Measurements from ENCODE around the gene LOC101059915.

LOC101059915 gene

DNA sequence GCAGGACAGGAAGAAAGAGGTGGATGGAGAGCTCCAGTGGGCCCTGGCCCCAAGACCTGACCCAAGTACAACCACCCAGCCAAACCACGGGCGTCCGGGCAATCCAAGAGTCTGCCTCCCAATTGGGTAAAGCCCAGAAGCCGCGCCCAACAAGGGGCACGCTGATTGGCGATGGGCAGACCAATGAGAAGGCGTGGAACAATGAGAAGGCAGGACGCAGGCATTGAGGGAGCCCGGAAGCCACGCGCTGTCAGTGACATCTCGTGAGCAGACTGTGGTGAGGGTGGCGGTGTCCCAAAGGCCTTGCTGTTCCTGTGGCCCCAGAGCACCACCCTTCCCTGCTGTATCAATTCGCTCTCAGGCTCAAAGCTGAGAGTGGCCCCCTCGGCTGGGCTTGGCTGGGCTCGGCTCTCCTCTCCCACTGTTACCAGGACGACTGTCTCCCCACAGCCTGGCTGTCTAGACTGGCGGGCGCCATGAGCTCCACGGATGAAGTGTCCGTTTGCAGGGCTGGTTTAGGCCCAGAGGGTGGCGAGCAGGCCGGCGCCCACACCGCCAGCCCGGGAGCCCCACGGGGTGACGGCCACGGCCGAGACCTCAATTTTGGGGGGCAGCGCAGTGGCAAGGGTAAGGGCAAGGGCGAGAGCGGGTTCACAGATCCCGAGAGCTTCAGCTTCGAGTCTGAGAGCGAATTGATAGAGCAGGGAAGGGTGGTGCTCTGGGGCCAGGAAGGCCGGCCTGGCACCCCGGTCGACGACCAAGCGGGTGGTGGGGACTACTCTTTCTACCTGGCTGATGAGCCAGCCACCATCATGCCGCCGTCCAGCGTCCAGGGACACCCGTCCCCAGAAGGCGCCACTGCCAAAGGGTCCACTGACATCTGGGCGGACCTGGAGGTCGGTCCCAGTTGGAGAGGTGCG lies at the start of gene LOC101059915:
LOC101059915 (plus strand) TSS at position 219 of the 920 bp plus-strand sequence.
- H3K4me1 Mint-ChIP-seq, result peaks cover 26 to 31% (median 27%) of the 10 kb centered on the region in 3 donors
- no peak within 1 kb of the TSS for H3K4me3 Mint-ChIP-seq
- peaks cover 0 to 9% of the 10 kb centered on the region in 2 donors for H3K27me3 Mint-ChIP-seq
- H3K27me3 ChIP-seq (ENCODE audit: insufficient read depth, low read length, poor library complexity, severe bottlenecking), result no peaks in the 10 kb centered on the region
- H3K4me3 ChIP-seq (ENCODE audit: low read length), result no peak within 1 kb of the TSS
- H3K27ac ChIP-seq (ENCODE audit: low read depth, low read length), result no peak within 1 kb of the TSS
- H3K9me3 Mint-ChIP-seq, result no peaks in the 10 kb centered on the region
- no peak for DNase-seq
- no peaks in the 10 kb centered on the region for H3K36me3 Mint-ChIP-seq
- H3K9me3 ChIP-seq (ENCODE audit: low read length), result no peaks in the 10 kb centered on the region
- no peaks in the 10 kb centered on the region for H3K36me3 ChIP-seq (ENCODE audit: insufficient read depth, low read length)
- peaks cover 9% of the 10 kb centered on the region for H3K4me1 ChIP-seq (ENCODE audit: insufficient read depth, low read length)
- ChIA-PET CTCF (no interaction called here), POLR2A (no interaction called here)
- no peak within 1 kb of the TSS for H3K27ac Mint-ChIP-seq

DNA sequence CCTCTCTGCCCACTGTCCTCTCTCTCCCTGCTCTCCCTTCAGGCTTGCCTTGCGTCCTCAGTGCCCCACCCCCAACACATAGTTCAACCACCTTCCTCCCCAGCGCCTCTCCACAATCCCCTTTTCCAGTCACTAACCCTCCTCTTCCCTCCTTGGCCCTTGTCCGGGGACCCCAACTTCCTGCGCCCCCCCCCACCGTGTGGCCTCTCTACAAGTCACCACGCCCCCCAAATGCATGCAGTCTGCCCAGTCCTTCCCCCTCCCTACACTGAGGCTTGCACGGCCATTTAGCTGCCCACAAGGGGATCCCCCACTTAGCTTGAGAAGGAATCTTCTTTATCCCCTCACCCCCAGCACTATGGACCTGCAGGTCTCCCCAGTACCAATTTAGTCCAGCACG lies 49.6 kb upstream of the LOC101059915 start:
- Mint-ChIP-seq H3K4me1 (peaks cover 71 to 87% (median 74%) of the 10 kb centered on the region in 3 donors), H3K36me3 (peaks cover 0 to 50% (median 10%) of the 10 kb centered on the region in 3 donors)
- POLR2A ChIA-PET, result interaction anchor here (0.6 to 1.8 kb wide), 7 partner anchors 19 to 86 kb away, joined by 3 to 9 read pairs (median 5); partner anchors contain the start of gene OGT

DNA sequence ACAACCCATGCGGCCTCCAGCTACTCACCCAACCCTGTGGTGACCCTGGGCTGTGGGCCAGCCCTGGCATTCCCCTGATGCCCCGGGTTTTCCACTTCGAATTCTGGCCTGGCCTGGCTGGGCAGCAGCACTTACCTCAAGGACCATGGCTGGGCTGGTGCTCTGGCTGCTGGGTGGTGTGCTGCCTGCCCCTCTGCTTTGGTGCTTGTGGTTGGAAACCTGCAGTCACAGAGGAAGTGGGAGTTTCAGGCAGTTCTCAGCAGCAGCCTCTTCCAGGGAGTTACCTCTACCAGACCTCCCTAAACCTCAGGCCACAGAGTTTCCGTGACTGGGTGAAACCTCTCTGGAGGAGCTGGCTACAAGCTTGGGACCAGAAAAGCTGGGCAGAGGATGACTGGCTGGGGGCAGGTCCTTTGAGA lies 49.0 kb upstream of the LOC101059915 start, which contains the start of gene CXCR3:
CXCR3 (minus strand) TSS at position 209 of the 419 bp plus-strand sequence; CDS start at position 147, 62 bp downstream.
- peak; percentile 43 to 84 (median 48) for DNase-seq
- Histone ChIP-seq H3K4me3 (ENCODE audit: low read length) (peak within 1 kb of the TSS; percentile 60), H3K4me1 (ENCODE audit: insufficient read depth, low read length) (peaks cover 46% of the 10 kb centered on the region), H3K27me3 (ENCODE audit: insufficient read depth, low read length, poor library complexity, severe bottlenecking) (no peaks in the 10 kb centered on the region), H3K9me3 (ENCODE audit: low read length) (no peaks in the 10 kb centered on the region), H3K36me3 (ENCODE audit: insufficient read depth, low read length) (no peaks in the 10 kb centered on the region), H3K27ac (ENCODE audit: low read depth, low read length) (peak within 1 kb of the TSS; percentile 69)
- POLR2A ChIA-PET, result interaction anchor here (0.5 to 1.8 kb wide), 9 partner anchors 18 to 1476 kb away, joined by 3 to 9 read pairs (median 6); partner anchors contain the start of gene OGT
- CTCF ChIA-PET, result interaction anchor here (1.4 to 5.5 kb wide), 3 partner anchors 10 to 32 kb away, joined by 3 to 35 read pairs (median 4); no protein-coding TSS in a partner anchor
- H3K9me3 Mint-ChIP-seq, result peaks cover 0 to 3% (median 0%) of the 10 kb centered on the region in 5 donors
- peak within 1 kb of the TSS; percentile 91 to 95 (median 93) for H3K4me3 Mint-ChIP-seq
- H3K4me1 Mint-ChIP-seq, result peaks cover 74 to 87% (median 75%) of the 10 kb centered on the region in 3 donors
- peaks cover 0 to 8% of the 10 kb centered on the region in 2 donors for H3K27me3 Mint-ChIP-seq
- peaks cover 0 to 45% (median 6%) of the 10 kb centered on the region in 3 donors for H3K36me3 Mint-ChIP-seq
- peak within 1 kb of the TSS; percentile 95 to 100 (median 96) for H3K27ac Mint-ChIP-seq

More for the DNA sequence above, 49.6 kb upstream of the LOC101059915 start:
- peak overlapping the region; percentile 60 for H3K4me3 ChIP-seq (ENCODE audit: low read length)
- peak overlapping the region; percentile 69 for H3K27ac ChIP-seq (ENCODE audit: low read depth, low read length)
- peaks cover 0 to 3% (median 0%) of the 10 kb centered on the region in 5 donors for H3K9me3 Mint-ChIP-seq
- peak overlapping the region; percentile 95 to 100 (median 96) for H3K27ac Mint-ChIP-seq
- H3K36me3 ChIP-seq (ENCODE audit: insufficient read depth, low read length), result no peaks in the 10 kb centered on the region
- CTCF ChIA-PET, result interaction anchor here (1.4 to 5.5 kb wide), 4 partner anchors 9 to 33 kb away, joined by 3 to 35 read pairs (median 8); no protein-coding TSS in a partner anchor
- no peak for DNase-seq
- no peaks in the 10 kb centered on the region for H3K9me3 ChIP-seq (ENCODE audit: low read length)
- H3K4me3 Mint-ChIP-seq, result peak overlapping the region; percentile 91 to 95 (median 93)
- peaks cover 0 to 8% of the 10 kb centered on the region in 2 donors for H3K27me3 Mint-ChIP-seq
- H3K4me1 ChIP-seq (ENCODE audit: insufficient read depth, low read length), result peaks cover 41% of the 10 kb centered on the region
- no peaks in the 10 kb centered on the region for H3K27me3 ChIP-seq (ENCODE audit: insufficient read depth, low read length, poor library complexity, severe bottlenecking)

DNA sequence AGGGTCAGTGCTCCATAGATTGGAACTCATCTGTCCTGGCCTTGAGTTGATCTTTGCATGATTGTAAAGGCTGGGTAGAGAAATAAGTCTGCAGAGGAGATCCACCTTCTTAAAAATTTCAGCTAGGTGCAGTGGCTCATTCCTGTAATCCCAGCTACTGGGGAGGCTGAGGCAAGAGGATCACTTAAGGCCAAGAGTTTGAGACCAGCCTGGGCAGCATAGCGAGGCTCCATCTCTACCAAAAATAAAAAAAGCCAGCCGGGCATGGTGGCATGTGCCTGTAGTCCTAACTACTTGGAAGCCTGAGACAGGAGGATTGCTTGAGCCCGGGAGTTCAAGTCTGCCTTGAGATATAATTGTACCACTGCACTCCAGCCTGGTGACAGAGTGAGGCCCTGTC lies 48.6 kb upstream of the LOC101059915 start:
- Mint-ChIP-seq H3K9me3 (peaks cover 0 to 3% (median 0%) of the 10 kb centered on the region in 5 donors), H3K36me3 (peaks cover 0 to 40% (median 6%) of the 10 kb centered on the region in 3 donors), H3K4me3 (peak overlapping the region; percentile 91 to 95 (median 93)), H3K27ac (peak overlapping the region; percentile 95 to 100 (median 96)), H3K27me3 (peaks cover 0 to 8% of the 10 kb centered on the region in 2 donors), H3K4me1 (peaks cover 74 to 87% (median 76%) of the 10 kb centered on the region in 3 donors)
- H3K9me3 ChIP-seq (ENCODE audit: low read length), result no peaks in the 10 kb centered on the region
- H3K4me3 ChIP-seq (ENCODE audit: low read length), result peak overlapping the region; percentile 60
- ChIA-PET CTCF (interaction anchor here (1.8 to 5.5 kb wide), 2 partner anchors 12 to 32 kb away, joined by 4 to 35 read pairs; no protein-coding TSS in a partner anchor), POLR2A (interaction anchor here (0.5 to 1.8 kb wide), 5 partner anchors 18 to 86 kb away, joined by 3 to 9 read pairs (median 6); partner anchors contain the start of gene OGT)
- no peak for DNase-seq
- no peaks in the 10 kb centered on the region for H3K27me3 ChIP-seq (ENCODE audit: insufficient read depth, low read length, poor library complexity, severe bottlenecking)
- H3K36me3 ChIP-seq (ENCODE audit: insufficient read depth, low read length), result no peaks in the 10 kb centered on the region
- peaks cover 51% of the 10 kb centered on the region for H3K4me1 ChIP-seq (ENCODE audit: insufficient read depth, low read length)
- peak overlapping the region; percentile 69 for H3K27ac ChIP-seq (ENCODE audit: low read depth, low read length)

DNA sequence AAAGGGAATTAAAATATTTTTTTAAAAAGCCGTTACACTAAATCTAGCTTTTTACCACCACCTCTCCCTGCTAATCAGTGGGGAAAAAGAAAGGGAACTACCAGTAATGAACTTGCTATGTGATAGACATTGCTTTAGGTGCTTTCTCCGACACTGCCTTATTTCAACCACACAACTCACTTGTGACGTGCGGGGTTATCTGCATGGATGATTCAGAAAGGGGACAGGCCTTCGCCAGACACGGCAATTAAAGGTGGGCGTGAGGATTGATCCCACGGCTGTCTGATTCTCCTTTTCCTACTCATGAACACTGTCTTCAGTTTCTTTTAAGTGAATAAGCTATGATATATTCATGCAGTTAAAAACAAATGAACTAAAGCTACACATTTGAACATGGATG lies 48.2 kb upstream of the LOC101059915 start:
- peak; percentile 31 to 85 (median 44) for DNase-seq
- Histone ChIP-seq H3K27me3 (ENCODE audit: insufficient read depth, low read length, poor library complexity, severe bottlenecking) (no peaks in the 10 kb centered on the region), H3K36me3 (ENCODE audit: insufficient read depth, low read length) (no peaks in the 10 kb centered on the region), H3K27ac (ENCODE audit: low read depth, low read length) (peak overlapping the region; percentile 69), H3K4me1 (ENCODE audit: insufficient read depth, low read length) (peaks cover 55% of the 10 kb centered on the region), H3K9me3 (ENCODE audit: low read length) (no peaks in the 10 kb centered on the region), H3K4me3 (ENCODE audit: low read length) (peak overlapping the region; percentile 60)
- Mint-ChIP-seq H3K4me1 (peaks cover 76 to 90% (median 78%) of the 10 kb centered on the region in 3 donors), H3K27me3 (peaks cover 0 to 8% of the 10 kb centered on the region in 2 donors), H3K36me3 (peaks cover 0 to 39% (median 6%) of the 10 kb centered on the region in 3 donors), H3K4me3 (peak overlapping the region; percentile 91 to 95 (median 93)), H3K9me3 (peaks cover 0 to 3% (median 0%) of the 10 kb centered on the region in 5 donors), H3K27ac (peak overlapping the region; percentile 95 to 100 (median 96))
- ChIA-PET POLR2A (no interaction called here), CTCF (interaction anchor here (1.8 to 5.5 kb wide), 2 partner anchors 13 to 31 kb away, joined by 4 to 35 read pairs; no protein-coding TSS in a partner anchor)

DNA sequence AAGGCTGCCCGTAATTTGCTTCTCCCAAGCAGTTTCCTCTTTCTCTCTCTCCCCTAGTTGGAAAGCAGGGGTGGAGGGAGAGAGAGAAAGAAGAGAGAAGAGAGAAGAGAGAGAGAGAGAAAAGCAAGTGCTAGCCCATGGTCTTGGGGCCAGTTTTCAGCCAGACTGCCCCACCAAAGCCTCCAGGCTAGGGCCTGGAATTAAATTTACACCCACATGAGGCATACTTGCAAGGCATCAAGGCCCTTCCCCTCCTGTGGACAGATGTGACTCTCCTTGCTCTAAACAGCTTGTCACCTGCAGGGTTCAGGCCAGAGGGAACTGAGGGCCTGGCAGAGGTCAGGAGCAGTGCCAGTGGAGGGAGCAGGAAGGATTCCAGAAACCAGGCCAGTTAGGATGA lies 47.4 kb upstream of the LOC101059915 start:
- Mint-ChIP-seq H3K36me3 (peaks cover 0 to 34% (median 6%) of the 10 kb centered on the region in 3 donors), H3K27me3 (peaks cover 0 to 8% of the 10 kb centered on the region in 2 donors), H3K4me3 (peak overlapping the region in 6 of 7 donors; percentile 11 to 95 (median 93)), H3K4me1 (peaks cover 73 to 88% (median 78%) of the 10 kb centered on the region in 3 donors), H3K9me3 (peaks cover 0 to 3% (median 0%) of the 10 kb centered on the region in 5 donors), H3K27ac (peak overlapping the region; percentile 95 to 100 (median 95))
- H3K27ac ChIP-seq (ENCODE audit: low read depth, low read length), result peak overlapping the region; percentile 69
- no peaks in the 10 kb centered on the region for H3K36me3 ChIP-seq (ENCODE audit: insufficient read depth, low read length)
- no peak overlapping the region for H3K4me3 ChIP-seq (ENCODE audit: low read length)
- H3K9me3 ChIP-seq (ENCODE audit: low read length), result no peaks in the 10 kb centered on the region
- ChIA-PET CTCF (interaction anchor here (2.0 to 5.5 kb wide), 2 partner anchors 30 to 75 kb away, joined by 4 to 35 read pairs; no protein-coding TSS in a partner anchor), POLR2A (interaction anchor here (0.8 kb wide), 1 partner anchor 85 kb away, joined by 3 read pairs; no protein-coding TSS in a partner anchor)
- H3K27me3 ChIP-seq (ENCODE audit: insufficient read depth, low read length, poor library complexity, severe bottlenecking), result no peaks in the 10 kb centered on the region
- H3K4me1 ChIP-seq (ENCODE audit: insufficient read depth, low read length), result peaks cover 61% of the 10 kb centered on the region
- no peak for DNase-seq

DNA sequence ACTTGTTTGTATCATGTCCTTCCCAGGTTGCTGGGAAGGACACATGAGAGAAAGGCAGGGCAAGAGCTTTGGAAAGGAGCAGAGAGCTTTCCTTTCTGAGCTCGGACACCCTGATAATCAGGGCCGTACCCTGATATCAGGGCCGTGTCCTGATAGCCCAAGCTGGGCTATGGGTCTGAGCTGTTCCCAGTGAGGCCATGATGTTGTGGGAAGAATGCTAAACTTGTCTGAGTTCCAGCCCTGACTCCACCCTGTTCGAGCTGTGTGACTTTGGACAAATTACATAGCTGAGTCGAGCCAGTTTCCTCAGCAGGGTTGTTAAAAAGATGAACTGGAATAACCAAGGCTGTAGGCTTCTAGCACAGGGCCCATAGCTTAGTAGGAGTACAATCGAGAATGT lies 45.7 kb upstream of the LOC101059915 start:
- Histone ChIP-seq H3K36me3 (ENCODE audit: insufficient read depth, low read length) (no peaks in the 10 kb centered on the region), H3K4me1 (ENCODE audit: insufficient read depth, low read length) (peaks cover 61% of the 10 kb centered on the region), H3K27ac (ENCODE audit: low read depth, low read length) (no peak overlapping the region), H3K4me3 (ENCODE audit: low read length) (no peak overlapping the region), H3K9me3 (ENCODE audit: low read length) (no peaks in the 10 kb centered on the region), H3K27me3 (ENCODE audit: insufficient read depth, low read length, poor library complexity, severe bottlenecking) (no peaks in the 10 kb centered on the region)
- H3K4me3 Mint-ChIP-seq, result peak overlapping the region; percentile 56 to 86 (median 78)
- H3K27ac Mint-ChIP-seq, result peak overlapping the region; percentile 95 to 100 (median 95)
- H3K4me1 Mint-ChIP-seq, result peaks cover 70 to 82% (median 70%) of the 10 kb centered on the region in 3 donors
- H3K9me3 Mint-ChIP-seq, result peaks cover 0 to 3% (median 0%) of the 10 kb centered on the region in 5 donors
- POLR2A ChIA-PET, result interaction anchor here (0.6 to 1.1 kb wide), 3 partner anchors 15 to 17 kb away, joined by 3 to 5 read pairs (median 4); no protein-coding TSS in a partner anchor
- no peak for DNase-seq
- CTCF ChIA-PET, result interaction anchor here (1.0 to 3.8 kb wide), 6 partner anchors 13 to 87 kb away, joined by 3 to 24 read pairs (median 6); no protein-coding TSS in a partner anchor
- peaks cover 0 to 18% (median 0%) of the 10 kb centered on the region in 3 donors for H3K36me3 Mint-ChIP-seq
- peaks cover 0 to 3% of the 10 kb centered on the region in 2 donors for H3K27me3 Mint-ChIP-seq

All from CD8-positive, alpha-beta memory T cell (primary cell).